8988T (cell line): ENCODE data around the gene OSBPL3.

Source experiments
- DNase-seq: peaks from one replicate; pipeline ENCODE4 v3.0.0; 2011

The OSBPL3 gene

DNA sequence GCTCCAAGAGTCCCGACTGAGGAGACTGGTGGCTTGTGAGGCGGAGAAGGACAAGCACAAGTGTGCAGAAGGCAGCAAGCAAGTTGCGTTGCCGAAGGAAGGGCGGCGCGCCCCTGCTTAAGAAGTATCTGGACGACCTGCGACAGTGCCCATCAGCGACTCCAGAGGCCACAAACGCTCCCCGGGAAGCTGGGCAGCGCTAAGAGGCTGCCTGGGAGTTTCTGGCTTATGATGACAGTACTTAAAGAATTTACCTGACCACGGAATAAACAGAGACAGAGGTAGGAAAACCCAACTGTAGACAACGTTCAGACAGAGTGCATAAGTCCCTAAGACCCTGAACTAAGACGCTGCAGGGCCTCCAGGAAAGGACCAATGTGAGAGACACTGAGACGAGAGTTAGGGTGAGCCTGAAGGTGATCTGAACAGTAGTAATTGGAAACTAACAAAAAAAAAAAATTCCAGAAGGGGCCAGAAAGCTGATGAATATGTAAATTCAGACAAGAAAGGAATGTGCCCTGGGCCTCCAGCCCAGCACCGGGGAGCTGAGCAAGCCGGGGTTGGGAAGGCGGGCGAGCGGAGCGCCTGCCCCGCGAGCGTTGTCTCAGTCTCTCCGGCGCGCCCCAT lies 1.0 kb downstream of the OSBPL3 start:
- no peak for DNase-seq

DNA sequence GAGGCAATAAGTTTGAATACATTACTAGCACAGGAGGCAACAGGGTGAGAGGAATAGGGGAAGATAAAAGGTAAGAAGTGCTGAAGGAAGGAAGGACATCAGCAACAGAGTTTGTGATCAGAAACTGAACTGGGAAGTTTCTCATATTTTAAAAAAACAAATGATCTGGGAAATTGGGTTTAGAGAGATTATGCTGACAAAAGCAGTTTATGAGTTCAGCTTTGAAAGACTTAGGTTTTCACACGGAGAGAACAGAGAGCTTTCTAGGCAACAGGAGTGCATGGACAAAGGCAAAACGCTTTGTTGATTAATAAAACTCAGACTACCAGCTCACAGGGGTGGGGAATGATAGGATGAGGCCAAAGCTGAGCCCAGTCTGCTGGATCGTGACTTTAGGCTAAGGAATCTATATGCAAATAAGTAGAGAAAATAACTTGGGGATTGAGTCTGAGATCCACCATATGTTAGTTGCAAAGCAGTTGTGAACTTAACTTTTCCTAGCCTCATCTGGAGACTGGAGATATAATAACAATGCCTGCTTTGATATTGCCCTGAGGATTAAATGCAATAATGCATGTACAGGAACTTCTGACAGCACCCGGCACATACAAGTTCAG lies 4.2 kb downstream of the OSBPL3 start:
- DNase-seq: no peak

DNA sequence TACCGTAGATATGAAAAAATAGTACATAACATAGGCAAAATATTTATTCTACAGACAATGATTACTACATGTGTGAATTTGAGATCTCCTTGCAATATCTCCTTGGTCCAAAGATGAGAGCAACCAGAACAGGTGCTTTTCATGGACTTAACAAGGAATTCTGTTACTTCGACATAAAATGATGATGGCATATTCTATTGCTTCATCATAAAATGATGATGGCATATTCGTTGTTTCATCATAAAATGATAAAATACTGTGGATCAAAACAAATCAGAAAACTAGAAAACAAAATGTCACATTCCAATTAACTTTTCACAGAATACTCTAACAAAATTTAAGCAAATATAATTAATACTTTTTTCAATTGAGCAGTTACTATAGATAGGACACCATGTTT lies 4.8 kb downstream of the OSBPL3 start:
- DNase-seq: no peak

DNA sequence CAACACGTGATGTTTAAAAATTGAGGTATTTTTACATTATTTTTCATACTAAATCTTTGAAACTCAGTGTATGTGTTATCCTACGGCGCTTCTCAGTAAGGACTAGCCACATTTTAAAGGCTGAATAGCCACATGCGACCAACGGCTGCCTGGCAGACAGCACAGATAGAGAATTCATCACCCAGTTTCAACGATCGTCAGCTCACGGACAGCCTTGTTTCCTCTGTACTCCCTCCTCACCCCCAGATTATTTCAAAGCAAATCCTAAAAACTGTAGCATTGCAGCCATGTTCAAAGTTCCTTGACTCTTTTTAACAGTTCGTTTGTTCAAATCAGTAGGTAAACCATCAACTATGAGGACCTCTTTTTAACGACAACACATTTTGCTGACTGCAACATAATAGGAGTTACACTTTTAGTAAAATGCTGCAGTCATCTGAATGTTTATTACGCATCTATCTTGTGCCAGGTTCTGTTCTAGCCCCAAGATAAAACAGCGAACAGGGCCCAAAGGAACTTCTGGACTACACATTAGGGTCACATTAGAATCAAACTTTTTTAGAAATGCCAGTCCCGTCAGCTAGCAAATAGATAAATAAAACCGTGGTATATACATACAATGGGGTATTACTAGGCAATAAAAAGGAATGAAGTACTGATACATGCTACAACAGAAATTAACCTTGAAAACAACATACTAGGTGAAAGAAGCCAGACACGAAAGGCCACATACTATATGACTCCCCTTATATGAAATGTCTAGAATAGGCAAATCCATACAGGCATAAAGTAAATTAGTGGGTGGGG lies 5.7 kb downstream of the OSBPL3 start:
- DNase-seq: no peak

DNA sequence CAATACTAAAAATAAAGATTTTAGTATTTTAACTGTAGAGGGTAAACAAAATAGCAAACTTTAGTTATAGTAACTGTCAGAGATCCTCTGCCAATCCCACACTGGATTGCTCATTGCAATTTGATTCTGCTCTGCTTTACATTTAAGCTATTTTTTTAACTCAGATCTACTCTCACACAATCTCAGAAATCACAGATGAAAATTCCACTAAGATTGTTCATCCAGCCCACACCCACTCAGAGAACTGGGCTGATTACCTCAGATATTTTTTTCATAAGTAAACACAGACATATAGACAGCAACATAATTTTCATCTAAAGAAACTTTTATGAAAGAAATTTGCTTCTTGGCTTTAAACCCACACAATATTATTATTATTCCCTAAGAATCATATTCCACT lies 7.0 kb downstream of the OSBPL3 start:
- DNase-seq: no peak

DNA sequence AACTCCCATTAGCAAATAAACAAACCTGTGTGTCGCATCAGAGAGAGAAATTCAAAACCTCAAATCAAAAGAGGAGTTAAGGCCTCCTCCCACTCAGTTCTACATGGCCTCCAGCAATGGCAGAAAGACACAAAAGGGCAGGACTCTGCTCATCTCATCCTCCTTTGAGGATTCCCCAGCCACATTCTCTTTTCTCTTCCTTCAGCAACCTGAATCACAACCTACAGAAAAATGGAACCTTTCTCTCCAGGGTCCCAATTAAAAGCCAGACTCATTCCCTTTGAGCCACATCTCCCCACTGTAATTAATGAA lies 7.9 kb downstream of the OSBPL3 start:
- DNase-seq: no peak

DNA sequence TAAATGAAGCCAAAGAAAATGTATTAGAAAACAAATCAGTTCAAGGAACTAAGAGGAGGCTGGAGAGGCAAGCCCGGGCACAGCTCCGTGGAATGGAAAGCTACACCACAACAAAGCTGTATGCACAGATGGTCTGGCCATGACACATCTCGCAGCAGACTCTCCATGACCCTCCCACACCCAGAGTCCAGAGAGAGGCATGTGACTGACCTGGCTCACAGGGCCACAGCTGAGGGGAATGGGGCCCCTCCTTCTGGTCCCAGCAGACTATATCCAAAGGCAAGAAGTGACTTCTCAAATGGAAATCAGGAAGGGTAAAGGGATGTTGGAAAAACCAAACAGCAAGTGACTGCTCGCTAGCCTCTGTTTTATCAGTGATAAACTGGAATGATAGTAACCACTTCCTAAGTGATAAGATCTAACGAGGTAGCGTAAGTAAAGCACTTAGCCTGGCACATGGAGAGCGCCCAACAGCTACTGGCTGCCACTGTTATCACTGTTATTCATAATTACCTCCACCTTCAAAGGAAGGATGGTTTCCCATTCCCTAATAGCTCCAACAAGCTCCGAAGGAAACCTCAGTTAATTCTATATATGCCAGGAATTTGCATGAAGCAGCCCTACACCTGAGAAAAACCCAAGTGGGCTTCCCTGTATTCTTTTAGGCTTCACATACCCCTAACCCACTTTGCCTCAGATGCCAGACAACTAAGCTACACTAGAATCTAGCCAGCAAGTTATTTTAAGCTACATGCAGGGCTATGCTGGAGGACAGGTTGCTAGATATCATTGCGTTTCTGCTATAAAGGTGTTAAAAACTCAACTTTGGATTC lies 8.4 kb downstream of the OSBPL3 start:
- DNase-seq: no peak

DNA sequence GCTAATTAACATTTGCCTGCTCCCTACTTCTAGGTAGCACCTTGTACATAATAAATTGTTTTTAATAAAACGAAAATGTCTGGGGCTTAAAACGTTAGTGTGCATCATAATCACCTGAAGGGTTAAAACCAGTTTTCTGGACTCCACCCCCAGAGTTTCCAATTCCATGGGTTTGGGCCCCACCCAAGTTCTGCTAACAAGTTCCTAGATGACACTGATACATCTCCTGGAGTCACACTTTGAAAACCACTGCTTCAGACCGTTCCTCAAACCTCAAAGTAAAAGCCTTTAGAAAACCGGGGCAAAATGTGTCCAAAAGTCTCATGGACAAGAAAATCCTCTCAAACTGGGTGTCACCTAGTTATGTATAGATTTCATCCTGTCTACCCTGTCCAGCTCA lies 9.3 kb downstream of the OSBPL3 start:
- DNase-seq: no peak

DNA sequence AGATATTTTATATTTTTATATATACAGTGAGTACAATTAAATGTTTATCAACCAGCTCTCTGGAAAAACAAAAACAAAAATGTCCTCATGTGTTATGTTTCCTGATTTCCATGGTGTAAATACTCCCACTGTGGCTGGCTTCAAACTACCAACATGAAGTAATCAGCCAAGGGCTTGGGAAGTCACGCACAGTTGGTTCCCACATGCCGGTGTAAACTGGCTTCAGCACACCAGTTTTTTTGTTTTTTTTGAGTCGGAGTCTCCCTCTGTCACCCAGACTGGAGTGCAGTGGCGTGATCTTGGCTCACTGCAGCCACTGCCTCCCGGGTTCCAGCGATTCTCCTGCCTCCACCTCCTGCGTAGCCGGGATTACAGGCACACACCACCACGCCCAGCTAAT lies 11.8 kb downstream of the OSBPL3 start:
- no peak for DNase-seq

DNA sequence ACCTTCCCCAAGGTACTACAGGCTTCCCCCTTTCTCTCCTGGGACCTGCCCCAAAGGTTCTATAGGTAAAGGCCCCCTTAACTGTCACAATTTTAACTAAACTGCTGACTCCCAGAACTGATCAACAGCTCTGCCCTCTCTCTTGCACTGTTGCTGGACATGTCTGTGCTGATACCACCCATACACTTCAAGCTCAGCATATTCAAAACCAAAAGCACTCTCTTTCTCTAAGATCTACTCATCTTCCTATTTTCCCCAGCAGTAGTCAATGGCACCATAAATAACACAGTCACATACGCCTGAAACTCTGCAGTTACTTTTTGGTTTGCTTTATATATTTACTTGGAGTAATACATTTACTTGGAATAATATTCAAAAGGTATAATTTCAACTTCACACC lies 12.3 kb downstream of the OSBPL3 start:
- no peak for DNase-seq

DNA sequence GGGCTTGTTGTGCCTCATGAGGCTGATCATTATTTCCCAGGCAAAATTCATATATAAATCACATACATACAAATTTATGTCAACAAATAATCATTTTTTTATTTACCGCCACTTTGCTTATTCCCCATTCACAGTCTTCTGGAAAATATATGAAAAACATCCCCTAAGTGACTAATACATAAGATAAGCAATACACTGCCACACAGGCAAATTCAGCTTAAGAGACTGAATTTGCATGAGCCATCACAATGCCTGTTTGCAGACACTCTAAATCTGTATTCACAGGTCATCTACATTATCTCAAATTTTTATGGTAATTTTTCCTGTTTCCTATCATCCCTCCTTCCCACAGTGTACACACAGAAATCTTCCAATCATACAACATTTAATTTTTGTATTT lies 13.2 kb downstream of the OSBPL3 start:
- no peak for DNase-seq

DNA sequence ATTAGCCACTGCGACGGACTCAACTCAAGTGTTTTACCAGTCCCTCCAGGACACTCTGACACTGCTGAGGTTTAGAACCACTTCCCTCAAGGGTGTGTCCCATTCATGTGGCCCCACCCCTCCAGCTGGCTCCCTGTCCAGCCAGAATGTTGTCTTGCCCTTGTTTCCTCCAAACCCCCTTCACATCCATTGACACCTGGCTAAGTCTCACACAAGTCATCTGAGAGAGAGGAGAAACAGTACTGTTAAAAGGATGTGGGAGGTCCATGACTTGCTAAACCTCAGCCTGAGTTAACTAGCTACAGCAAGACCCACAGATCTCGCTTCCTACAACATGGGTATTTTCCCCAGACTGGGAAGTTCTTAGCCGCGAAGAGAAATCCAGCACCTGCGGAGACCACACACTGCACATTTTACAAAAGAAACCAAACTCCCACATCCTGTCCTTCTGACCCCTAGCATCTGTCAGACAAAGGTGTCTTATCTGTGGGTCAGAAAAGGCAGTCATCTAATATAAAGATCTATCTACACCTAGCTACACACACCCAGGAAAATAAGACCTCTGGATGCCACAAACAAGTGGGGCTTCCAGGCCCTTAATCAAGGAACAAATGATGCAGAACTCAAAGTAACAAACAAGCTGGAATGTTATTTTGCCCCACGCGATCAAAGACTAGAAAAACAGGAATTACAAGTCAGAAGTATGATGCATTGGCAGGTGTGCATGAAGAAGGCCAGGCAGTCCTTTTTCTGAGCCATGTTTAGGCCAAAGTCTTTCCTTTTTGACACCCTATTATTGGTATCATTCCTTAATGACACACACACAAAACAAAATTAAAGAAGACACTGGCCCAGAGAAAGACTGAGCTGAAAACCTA lies 13.9 kb downstream of the OSBPL3 start:
- DNase-seq: no peak

DNA sequence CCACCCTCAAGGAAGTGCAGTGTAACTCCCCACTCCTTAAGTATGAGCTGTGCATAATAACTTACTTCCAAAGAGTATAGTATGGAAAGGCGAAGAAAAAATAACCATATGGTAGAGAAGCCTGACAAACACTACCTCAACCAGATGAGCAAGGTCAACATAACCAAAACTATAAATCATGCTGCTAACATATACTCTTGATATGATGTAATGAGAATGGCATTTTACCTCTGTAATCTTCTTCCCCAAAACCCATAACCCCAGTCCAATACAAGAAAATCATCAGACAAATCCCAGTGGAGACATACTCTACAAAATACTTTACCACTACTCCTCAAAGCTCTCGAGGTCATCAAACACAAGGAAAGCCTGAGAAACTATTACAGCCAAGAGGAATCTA lies 15.8 kb downstream of the OSBPL3 start:
- DNase-seq: no peak

DNA sequence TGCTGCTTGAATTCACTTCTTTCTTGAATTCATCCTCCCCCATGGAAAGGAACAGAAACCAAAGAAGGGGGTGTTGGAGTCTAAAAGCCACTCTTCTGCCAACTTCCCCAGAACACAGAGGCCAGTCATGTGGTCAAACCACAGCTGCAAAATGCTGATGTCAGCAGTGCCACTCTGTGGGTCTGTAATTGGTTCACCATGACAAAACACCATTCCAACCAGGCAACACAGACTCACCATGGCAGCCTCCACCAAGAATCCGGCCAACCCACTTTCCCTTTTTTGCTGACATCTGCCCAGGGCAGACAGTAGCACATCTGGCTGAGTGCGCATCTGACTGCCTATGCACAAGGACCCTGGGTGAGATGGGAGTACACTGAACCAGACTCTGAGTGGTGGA lies 16.8 kb downstream of the OSBPL3 start:
- DNase-seq: no peak

DNA sequence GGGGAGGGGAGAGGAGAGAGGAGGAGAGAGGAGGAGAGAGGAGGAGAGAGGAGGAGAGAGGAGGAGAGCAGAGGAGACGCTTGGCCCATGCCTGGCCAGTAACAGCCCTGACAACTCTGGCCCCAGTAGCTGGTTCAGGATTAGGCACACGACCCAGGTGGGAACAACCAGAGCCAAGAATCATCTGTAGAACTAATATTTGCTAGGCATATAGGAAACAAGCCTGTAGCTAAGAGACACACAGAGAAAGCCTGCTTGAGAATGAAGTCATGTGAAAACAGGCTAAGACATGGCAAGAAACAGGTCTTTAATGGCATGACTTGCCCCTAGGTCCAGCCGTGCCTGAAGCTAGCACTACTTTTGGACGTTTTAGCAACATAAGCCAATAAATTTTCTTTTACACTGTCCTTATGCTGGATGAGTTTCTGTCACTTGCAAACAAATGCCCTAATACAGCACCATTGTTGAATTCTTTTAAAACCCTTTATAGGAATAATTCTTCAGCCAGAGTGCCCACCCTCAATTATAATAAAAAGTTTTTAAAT lies 17.5 kb downstream of the OSBPL3 start:
- no peak for DNase-seq

DNA sequence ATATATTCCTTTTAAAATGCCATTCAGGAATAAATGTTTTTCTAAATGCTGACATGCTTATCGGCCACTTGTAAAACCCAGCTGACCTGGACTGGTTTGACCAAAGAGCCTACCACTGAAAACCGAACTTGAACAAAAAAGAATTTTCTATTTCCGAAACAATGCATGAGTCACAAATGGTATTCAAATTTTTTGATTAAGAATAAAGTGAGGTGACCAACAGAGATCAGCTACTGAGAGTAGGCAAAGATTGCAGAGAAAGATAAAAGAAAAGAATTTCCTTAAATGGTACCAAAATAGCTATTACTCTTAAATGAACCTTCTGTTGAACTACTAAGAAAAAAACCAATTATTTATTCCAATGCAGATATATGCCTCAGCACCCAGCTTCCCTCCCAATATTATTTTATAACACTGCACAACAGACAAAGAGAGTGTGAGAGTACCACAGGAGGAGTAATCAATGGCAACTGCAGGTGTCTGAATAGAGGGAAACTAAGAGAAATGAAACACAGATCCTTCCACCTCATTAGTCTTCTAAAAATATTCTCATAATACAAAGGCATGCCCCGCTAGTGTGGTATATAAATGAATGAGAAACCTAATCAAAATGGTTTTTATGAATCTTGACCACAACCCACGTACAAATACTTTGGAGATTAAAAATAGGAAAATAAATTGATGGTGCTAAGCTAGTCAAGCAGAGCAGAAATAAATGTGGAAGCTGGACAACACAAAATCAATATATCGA lies 20.1 kb downstream of the OSBPL3 start:
- DNase-seq: no peak

DNA sequence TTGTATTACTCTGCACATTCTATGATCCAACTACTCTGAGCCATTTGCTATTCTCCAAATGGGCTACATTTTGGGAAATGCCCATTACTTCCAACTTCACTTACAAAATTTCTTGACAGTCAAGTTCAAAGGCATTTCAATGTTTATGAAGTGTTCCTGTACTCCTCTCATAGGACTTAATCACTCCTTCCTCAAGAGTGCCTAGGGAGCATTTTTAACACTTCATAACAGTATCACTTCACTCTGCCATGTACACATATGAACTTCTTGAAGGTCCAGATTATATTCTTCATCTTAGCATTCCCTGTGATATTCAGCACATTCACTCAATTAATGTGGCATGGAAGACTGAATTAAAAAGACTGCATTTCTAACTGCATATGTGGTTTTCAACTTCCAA lies 21.6 kb downstream of the OSBPL3 start:
- no peak for DNase-seq

DNA sequence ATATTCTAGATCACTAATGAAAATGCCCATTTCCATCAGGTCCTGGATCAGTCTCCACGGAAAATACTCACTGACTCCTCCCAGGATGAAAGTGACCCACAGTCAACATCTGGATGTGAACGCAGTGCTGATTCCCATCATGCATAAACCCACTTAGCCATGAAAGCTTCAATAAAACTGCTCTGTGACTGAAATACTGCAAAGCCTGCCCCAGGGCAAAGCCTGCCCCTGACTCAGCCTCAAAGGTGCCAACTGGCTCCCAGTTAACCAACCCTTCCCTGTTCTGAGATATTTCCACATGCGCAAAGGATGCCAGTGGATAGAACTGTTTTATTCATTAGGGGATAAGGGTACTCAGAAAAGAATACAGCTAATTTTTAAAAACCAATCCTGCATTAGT lies 24.0 kb downstream of the OSBPL3 start:
- DNase-seq: no peak

DNA sequence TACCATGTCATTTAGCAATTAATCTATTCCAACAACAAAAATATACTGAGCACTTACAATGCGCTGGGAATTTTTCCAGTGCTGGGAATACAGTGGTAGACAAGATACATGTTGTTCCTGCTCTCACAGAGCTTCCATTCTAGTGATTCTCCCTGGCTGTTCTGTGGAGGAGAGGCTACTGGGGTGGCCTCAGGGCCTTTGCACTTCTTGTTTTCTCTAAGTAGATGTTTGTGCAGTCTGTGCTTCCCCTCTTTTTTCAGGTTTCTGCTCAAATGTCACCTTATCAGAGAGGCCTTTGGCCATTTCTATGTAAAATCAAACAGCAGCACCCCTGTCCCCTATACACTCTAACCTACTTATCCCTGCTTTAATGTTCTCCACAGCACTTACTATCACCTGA lies 24.7 kb downstream of the OSBPL3 start:
- no peak for DNase-seq

DNA sequence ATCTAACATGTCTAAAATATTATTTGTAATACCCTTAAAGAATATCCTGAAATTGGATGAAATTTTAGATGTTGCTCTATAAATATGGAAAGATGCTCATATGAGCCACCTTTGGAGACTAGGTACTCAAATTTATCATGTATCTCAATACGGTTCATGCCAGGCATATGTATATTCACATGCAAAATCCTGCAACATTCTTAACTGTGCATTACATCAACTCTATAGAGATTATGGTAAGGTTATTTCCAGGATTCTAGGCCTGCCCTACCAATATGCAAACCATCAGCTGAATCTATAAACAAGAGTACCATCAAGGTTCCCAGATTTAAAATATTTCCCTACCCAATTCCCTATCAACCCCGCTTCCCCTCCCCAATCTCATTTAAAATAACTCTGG lies 27.5 kb downstream of the OSBPL3 start:
- no peak for DNase-seq

DNA sequence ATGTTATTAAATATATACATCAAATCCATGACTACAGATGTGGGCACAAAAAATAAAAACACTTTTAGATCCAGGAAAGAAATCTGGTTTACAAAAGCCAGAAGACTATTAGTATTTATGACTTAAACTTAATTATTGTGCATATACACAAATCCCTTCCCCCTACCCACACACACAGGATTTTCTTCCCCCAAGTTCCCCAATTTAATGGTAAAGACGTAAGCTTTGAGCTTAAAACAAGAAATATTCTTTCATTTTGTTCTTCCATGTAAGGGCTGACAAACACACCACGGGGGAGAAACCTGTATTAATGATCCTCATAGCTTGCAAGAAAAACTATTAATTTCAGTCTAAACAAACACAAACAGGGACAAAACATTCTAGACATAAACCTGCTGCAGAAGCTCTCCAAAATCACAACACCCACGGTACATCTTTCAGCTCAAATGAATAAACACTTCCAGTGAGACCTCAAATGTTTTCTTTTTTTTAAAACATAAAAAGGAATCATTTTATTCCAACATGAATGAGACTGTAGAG lies 28.5 kb downstream of the OSBPL3 start:
- DNase-seq: no peak
